ENCODE results near the gene AUTS2.
"Not testable (repeated sequence)": the region's sequence is repeated elsewhere in the genome, so short reads cannot be mapped to it uniquely, and the experiment has no call there.

Gene AUTS2

DNA sequence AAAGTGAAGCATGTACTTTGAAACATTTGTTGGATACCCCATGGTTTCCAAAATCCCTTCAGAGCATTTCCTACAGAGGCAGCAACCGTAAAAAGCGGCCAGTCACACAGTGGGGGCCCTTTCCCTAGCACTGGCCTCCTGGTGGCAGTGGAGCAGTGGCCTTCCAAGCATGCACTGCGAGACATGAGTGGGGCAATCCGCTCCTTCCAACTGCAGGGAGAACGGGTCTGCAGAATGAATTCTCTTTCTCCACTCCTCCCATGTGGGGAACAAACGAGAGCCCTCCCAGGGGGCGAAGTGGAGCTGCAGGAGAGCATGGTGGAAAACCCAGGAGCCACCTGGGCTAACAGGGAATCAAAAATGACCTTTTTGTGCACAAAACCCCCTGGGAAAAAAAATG, 990.7 kb downstream of the AUTS2 start:
- DNase-seq, result no peak

- DNase-seq, result no peak
Observed at GRCh38 chr7:70589590-70589989, 991.3 kb downstream of the AUTS2 start.

DNA sequence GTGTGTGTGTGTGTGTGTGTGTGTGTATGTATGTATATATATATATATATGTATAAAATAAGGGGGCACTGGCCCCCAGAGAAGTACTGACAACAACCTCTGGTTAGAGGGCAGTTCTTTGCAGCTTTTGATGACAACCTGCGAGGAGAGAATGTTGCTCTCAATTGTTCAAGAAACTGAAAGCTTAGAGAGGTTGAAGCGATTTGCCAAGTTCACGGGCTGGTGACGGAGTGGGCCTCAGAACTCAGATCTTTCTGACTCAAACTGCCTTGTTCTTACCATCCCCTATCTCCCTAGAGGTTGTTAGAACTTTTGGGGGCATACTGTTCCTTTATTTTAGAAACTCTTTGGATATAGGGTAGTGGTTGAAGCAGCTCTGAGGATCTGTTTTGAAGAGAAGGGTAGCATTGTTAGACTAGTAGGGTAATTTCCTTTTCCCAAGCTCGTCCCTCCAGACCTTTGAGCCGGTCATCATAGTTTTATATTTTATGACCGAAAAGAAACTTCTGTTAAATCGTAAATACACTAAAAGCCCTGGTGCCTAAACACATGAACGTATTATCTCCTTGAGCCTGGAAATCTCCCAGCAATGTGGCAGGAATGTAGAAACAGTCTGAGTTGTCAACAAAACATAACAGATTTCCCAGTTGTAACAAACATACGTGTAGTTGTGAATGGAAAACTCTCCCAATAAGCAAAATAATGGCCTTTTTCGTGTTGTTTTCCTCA, 992.0 kb downstream of the AUTS2 start:
- DNase-seq, result no peak

DNA sequence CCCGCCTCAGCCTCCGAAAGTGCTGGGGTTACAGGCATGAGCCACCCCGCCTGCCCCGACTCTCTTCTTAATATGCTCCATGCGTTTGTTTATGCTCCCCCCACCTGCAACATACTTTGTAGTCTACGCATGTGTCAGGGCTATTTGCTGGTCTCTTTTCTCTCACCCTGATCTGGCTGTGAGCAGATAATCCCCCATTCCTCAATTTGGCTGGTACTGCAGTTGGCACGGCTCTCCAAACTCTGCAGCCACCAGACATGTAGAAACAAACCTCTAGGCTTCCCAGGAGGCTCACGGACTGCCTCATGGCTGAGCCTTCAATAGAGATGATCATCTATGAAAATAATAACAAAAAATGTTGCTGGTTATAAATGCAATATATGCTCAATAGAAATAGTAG, 993.4 kb downstream of the AUTS2 start:
- no peak for DNase-seq

- DNase-seq, result no peak
Observed at GRCh38 chr7:70592171-70592570, 993.9 kb downstream of the AUTS2 start.

- no peak for DNase-seq
Observed at GRCh38 chr7:70594170-70594569, 995.9 kb downstream of the AUTS2 start.

DNA sequence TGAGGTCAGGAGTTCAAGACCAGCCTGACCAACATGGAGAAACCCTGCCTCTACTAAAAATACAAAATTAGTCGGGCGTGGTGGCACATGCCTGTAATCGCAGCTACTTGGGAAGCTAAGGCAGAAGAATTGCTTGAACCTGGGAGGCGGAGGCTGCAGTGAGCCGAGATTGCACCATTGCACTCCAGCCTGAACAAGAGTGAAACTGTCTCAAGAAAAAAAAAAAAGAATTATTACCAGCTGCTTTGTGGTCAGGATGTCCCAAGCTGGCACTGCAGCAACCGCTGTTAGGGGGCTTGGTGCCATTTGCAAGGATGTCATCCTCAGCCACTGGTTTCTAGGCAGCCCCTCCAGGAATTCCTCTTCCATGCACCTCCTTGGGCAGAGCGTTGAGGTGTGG, 996.6 kb downstream of the AUTS2 start:
- DNase-seq, result not testable (repeated sequence)

- no peak for DNase-seq
Observed at GRCh38 chr7:70595370-70595754, 997.1 kb downstream of the AUTS2 start.

DNA sequence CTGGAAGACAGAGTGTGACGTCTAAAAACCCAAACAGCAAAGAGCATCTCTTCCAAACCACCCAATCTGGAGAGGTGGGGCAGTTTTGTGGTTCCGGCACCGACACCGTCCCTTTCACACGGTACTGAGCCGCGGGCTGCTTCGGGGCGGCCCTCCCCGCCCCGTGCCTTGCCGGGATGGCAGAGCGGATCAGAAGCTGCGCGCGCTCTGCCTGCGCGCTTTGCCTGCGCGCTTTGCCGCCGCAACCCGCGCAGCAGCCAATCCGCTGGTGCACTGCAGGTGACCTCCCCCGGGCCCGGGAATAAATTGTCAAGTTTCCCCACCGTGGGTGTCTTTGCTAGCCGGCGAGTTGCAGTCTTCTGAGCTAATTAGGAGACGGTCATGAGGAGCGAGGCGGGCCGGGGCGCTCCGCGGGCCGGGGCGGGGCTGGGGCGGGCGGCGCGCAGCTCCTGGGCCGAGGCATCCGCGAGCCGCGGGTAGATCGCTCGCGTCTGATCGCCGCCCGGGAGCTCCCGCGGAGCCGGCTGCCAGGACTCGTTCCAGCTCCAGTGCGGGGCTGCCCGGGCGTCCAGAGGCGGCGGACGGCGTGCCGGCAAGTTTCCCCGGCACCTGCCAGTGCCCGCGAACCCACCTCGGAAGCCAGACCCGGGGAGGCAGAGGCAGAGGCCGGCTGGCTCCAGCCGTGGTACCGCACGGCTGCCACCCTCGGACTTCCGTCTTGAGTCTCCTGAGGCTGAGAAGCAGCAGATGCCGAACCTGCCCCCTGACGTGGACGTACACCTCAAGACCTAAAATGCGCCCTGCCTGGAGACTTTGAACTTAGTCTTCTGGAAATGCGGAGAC, 997.7 kb downstream of the AUTS2 start:
- DNase-seq, result peak in 2 of 5 experiments; percentile 16 to 17

DNA sequence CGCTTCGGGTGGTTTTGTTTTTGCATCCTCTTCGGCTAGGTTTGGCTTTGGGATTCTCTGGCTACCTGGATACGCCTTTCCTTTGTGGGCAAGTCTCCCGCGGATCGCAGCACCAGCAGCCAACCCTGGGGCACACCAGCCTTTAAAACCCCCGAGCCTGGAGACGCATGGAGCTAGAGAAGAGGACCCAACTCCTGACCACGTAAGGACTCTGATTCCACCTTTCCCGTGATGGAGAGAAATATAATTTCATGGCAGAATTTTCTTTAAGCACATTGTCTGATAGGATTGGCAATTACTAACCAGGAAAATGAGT, 998.3 kb downstream of the AUTS2 start:
- no peak for DNase-seq

- DNase-seq, result no peak
Observed at GRCh38 chr7:70597066-70597465, 998.8 kb downstream of the AUTS2 start.

- no peak for DNase-seq
Observed at GRCh38 chr7:70598976-70599375, 1000.7 kb downstream of the AUTS2 start.

- DNase-seq, result no peak
Observed at GRCh38 chr7:70599446-70600190, 1001.3 kb downstream of the AUTS2 start.

DNA sequence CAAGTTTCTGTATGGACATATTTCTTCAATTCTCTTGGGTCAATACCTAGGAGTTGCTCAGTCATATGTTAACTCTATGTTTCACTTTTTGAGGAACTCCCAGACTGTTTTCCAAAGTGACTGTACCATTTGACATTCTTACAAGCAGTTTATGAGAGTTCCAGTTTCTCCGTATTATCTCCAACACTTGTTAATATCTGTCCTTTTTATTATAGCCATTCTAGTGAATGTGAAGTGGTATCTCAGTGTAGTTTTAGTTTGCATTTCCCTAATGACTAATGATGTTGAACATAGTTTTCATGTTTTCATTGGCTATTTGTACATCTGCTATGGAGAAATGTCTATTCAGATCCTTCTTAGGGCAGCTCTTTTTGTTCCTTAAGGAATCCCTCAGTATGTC, 1002.7 kb downstream of the AUTS2 start:
- no peak for DNase-seq

DNA sequence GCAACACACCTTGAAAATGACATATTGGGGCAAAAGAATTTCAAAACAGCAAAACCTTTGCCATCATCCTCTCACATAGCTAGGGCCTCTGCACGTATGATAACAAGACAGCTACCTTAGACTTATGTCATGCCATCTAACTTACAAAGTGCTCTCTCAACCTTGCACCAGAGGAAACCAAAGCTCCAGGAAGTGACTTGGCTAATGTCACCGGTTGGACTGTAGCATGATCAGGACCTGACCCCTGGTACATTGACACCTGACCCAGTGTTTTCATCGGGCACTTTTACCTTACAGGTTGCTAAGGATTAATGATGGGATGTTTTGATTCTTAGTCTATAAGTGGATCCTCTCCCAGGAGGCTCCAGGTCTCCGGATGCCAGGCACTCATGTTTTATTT, 1003.8 kb downstream of the AUTS2 start:
- DNase-seq, result no peak

DNA sequence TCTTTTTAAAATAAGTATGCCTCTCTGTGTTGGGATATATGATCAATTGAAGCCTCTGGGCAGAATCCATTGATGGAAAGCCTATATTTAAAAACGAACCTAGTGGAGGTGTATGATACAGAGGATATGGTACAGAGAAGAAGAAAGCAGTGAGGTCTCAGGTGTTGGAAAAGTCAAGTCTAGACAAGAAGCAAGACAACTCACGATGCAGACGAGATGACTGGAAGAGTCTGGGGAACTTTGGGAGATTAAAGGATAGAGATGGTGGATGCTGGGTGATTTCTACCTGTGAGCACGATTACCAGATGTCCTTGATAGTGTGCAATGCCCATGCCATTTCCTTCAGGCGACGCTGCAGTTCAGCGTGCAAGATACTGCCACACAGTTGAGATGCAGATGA, 1009.0 kb downstream of the AUTS2 start:
- DNase-seq, result no peak

- no peak for DNase-seq
Observed at GRCh38 chr7:70607759-70608158, 1009.5 kb downstream of the AUTS2 start.

GRCh38 chr7:70608229-70608628, 1010.0 kb downstream of the AUTS2 start:
- no peak for DNase-seq

DNA sequence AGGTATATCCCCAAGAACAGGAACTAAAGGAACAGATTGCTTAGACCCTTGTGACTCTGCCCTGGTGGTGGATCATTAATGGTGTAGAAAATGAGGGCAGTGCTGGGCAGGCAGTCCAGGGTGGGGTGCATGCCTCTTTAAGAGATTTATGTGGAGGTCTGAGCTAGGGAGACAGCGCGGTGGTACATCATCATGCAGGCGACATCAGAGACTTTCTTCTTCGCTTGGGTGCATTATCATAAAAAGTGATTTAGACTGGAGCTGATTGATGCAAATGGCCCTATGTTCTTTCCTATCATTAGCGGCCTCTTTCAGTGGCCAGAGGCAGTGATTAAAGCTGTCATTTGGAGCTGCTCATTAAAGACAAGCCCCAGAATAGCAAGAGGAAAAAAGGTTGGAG, 1014.5 kb downstream of the AUTS2 start:
- DNase-seq, result no peak

GRCh38 chr7:70614237-70615045, 1016.2 kb downstream of the AUTS2 start:
- no peak for DNase-seq

GRCh38 chr7:70615066-70615606, 1016.9 kb downstream of the AUTS2 start:
- DNase-seq, result no peak

DNA sequence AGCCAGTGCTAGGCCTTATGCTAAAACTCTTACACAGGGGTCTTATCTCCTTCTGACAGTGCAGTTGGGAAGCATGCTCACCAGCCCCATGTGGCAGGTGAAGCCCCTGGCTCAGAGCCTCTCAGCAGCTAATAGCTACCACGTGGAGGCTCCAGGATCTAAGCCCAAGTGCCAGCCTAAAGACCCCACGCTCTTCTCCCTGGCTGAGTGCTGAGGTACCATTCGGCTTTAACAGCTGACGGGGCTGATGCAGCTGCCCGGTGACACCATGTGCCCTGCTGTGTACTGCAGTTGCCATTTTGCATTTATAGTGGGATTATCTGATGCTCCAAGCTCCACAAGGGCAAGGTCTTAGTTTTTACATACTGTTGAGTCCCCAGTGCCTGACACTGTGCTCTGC, 1017.9 kb downstream of the AUTS2 start:
- no peak for DNase-seq

GRCh38 chr7:70616821-70617220, 1018.5 kb downstream of the AUTS2 start:
- no peak for DNase-seq

All from T-helper 2 cell (primary cell).